ENCODE data around the gene ERBB4. TPM values are rescaled to one million over a fixed set of nuclear protein-coding genes. Genes with fewer than 3 reads are reported as not detected.

Gene ERBB4
- polyA plus RNA-seq, 2 of the 4 experiments (the other 2 are of a cell fraction): not detected

DNA sequence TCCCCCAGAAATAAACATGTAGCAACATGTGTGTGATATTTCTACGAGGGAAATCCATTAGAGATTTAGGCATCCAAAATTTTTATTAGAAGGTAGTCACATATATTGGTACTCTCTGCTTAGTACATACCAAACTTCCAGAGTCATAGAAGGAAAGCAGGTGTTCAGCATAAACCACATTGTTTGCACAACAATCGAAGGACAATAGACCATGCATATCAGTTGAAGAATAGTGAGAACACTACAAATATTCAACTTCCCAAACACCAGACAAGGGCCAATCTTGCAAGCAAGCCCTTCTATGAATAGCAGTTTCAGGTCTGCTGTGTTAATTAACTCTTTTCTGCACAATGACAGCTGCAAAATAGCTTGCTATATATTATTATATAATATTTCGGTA, 702.2 kb downstream of the ERBB4 start:
- no peak for FAIRE-seq
- DNase-seq (ENCODE audit: low read depth in 1 of 2, low spot score in 1 of 2): no peak
- no peak for ATAC-seq
- 9% methylated on average over 3 of the region's 3 CpGs for WGBS (ENCODE audit: missing lambda C conversion rate)
- TF ChIP-seq HOXB13 (CRISPR knock-in tag; IDR thresholded peaks at IDR 0.05; ENCODE audit: low read depth) (no peak), JUNB (IDR thresholded peaks at IDR 0.05) (no peak), EP300 (IDR thresholded peaks at IDR 0.05) (no peak), CEBPB (IDR thresholded peaks at IDR 0.05) (no peak), FOSL2 (IDR thresholded peaks at IDR 0.05) (no peak), FOSL2 (CRISPR knock-in tag; IDR thresholded peaks at IDR 0.05) (no peak), PHF8 (IDR thresholded peaks at IDR 0.05; ENCODE audit: borderline replicate concordance, low read depth) (no peak)
- Histone ChIP-seq H3K9me3 (no peaks in the 10 kb centered on the region), H3K4me1 (no peaks in the 10 kb centered on the region), H3K27ac (no peak overlapping the region), H3K4me2 (no peak overlapping the region), H3K4me3 (no peak overlapping the region)
- CTCF ChIA-PET: no interaction called here
- POLR2A ChIA-PET: no interaction called here

DNA sequence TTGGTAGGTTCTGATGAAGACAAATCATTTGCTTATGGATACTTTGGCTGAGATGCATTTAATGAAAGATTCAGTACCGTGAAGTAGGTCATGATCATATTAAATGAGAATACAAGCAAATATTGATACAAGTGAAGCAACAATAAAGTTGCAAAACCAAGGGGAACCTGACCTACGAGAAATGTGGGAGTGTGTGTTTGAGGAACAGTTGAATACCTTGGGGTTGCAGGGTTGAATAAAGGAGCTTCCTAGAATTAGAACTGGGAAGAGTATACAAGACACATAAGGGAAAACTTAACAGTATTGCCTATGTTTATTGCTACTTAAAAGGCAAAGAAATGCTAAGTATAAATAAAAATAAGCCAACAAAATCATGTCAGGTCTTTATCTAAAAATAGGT, 702.9 kb downstream of the ERBB4 start:
- Histone ChIP-seq H3K27ac (no peak overlapping the region), H3K4me1 (no peaks in the 10 kb centered on the region), H3K4me2 (no peak overlapping the region), H3K4me3 (no peak overlapping the region), H3K9me3 (no peaks in the 10 kb centered on the region)
- no peak for TF ChIP-seq RARB (CRISPR knock-in tag; IDR thresholded peaks at IDR 0.05)
- TF ChIP-seq HEYL (CRISPR knock-in tag; IDR thresholded peaks at IDR 0.05): no peak
- TF ChIP-seq RCOR1 (IDR thresholded peaks at IDR 0.05; ENCODE audit: low read depth, low read length): no peak
- ChIA-PET POLR2A (no interaction called here), CTCF (no interaction called here)
- ATAC-seq (no peak), FAIRE-seq (no peak), DNase-seq (ENCODE audit: low read depth in 1 of 2, low spot score in 1 of 2) (no peak)
- WGBS (ENCODE audit: missing lambda C conversion rate): 14% methylated on average over 2 of the region's 2 CpGs

DNA sequence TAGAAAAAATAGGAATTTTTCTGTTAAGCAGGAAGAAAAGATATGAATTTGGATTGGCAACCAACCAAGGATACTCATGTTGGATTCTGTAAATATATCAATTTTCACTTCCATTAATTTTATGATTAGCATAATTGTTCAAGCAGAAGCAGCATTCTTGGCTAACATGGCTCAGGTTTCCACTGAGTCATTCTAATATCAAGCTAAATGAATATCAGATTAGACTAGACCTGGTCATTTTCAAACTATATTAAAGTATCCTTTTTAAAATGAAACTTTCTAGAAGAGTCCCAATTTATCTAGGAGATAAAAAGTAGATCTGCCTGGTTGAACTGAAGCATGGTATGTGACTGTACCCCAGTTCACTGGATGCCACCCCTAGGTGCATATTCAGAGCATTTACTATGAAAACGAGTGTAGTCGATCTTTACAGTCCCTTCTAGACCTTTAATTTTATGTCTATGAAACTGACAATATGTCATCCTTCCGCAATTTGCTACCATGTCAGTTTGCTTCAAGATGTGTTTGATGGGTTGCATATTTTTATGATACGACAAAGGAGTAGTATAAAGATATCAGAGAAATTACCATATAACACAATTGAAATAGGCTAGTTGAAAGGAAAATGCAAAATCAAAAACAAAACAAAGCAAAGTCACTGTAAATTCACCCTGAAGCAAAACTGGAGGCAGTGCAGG, 704.9 kb downstream of the ERBB4 start:
- Histone ChIP-seq H3K9me3 (no peaks in the 10 kb centered on the region), H3K27ac (no peak overlapping the region), H3K4me3 (no peak overlapping the region), H3K4me1 (no peaks in the 10 kb centered on the region), H3K4me2 (no peak overlapping the region)
- DNase-seq (ENCODE audit: low read depth in 1 of 2, low spot score in 1 of 2) (no peak), FAIRE-seq (no peak), ATAC-seq (no peak)
- CTCF ChIA-PET: interaction anchor here (0.6 kb wide), 1 partner anchor 695 kb away, joined by 3 read pairs; no protein-coding TSS in a partner anchor
- WGBS (ENCODE audit: missing lambda C conversion rate): 25% methylated on average over 4 of the region's 4 CpGs
- POLR2A ChIA-PET: no interaction called here
- TF ChIP-seq, protein P1, sequence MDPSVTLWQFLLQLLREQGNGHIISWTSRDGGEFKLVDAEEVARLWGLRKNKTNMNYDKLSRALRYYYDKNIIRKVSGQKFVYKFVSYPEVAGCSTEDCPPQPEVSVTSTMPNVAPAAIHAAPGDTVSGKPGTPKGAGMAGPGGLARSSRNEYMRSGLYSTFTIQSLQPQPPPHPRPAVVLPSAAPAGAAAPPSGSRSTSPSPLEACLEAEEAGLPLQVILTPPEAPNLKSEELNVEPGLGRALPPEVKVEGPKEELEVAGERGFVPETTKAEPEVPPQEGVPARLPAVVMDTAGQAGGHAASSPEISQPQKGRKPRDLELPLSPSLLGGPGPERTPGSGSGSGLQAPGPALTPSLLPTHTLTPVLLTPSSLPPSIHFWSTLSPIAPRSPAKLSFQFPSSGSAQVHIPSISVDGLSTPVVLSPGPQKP (IDR thresholded peaks at IDR 0.05; ENCODE audit: low read depth, low read length): no peak
- TF ChIP-seq ZC3H11A (IDR thresholded peaks at IDR 0.05) (no peak), KDM5A (IDR thresholded peaks at IDR 0.05) (no peak), MAFK (IDR thresholded peaks at IDR 0.05; ENCODE audit: partially characterized antibody) (no peak), HDAC2 (IDR thresholded peaks at IDR 0.05) (no peak), CEBPB (IDR thresholded peaks at IDR 0.05) (no peak), EHF (CRISPR knock-in tag; IDR thresholded peaks at IDR 0.05) (no peak), ZFP36 (IDR thresholded peaks at IDR 0.05; ENCODE audit: borderline replicate concordance, partially characterized antibody) (no peak)
- TF ChIP-seq, protein P2, sequence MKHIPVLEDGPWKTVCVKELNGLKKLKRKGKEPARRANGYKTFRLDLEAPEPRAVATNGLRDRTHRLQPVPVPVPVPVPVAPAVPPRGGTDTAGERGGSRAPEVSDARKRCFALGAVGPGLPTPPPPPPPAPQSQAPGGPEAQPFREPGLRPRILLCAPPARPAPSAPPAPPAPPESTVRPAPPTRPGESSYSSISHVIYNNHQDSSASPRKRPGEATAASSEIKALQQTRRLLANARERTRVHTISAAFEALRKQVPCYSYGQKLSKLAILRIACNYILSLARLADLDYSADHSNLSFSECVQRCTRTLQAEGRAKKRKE (CRISPR knock-in tag; IDR thresholded peaks at IDR 0.05; ENCODE audit: low read depth): no peak
- TF ChIP-seq, protein P3, sequence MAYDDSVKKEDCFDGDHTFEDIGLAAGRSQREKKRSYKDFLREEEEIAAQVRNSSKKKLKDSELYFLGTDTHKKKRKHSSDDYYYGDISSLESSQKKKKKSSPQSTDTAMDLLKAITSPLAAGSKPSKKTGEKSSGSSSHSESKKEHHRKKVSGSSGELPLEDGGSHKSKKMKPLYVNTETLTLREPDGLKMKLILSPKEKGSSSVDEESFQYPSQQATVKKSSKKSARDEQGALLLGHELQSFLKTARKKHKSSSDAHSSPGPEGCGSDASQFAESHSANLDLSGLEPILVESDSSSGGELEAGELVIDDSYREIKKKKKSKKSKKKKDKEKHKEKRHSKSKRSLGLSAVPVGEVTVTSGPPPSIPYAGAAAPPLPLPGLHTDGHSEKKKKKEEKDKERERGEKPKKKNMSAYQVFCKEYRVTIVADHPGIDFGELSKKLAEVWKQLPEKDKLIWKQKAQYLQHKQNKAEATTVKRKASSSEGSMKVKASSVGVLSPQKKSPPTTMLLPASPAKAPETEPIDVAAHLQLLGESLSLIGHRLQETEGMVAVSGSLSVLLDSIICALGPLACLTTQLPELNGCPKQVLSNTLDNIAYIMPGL (CRISPR knock-in tag; IDR thresholded peaks at IDR 0.05; ENCODE audit: borderline replicate concordance): no peak
